CD14-positive monocyte (primary cell): ENCODE results near the gene MAPK8IP1. TPM values are rescaled to one million over a fixed set of nuclear protein-coding genes. Genes with fewer than 3 reads are reported as not detected.

Experiments used
- DNase-seq, 3 donors: peaks; one replicate each; pipeline ENCODE4 v3.0.0-alpha.2; 2011 to 2022
- H2AFZ ChIP-seq: 2 replicates; pipeline ENCODE4 v1.6.0; 2012; ENCODE audit warnings: mild to moderate bottlenecking, low read depth, low read length, inconsistent platforms; ENCODE audit not compliant: insufficient read depth, poor library complexity, severe bottlenecking
- H3K27ac ChIP-seq, 2 donors: 1 replicate in 1 of 2; 2 replicates in 1 of 2; pipeline ENCODE4 v1.5.1; 2012 to 2013; ENCODE audit warnings: low read length in 2 of 2, control low read depth in 1 of 2, inconsistent platforms in 1 of 2, low read depth in 1 of 2, mild to moderate bottlenecking in 1 of 2
- H3K27me3 ChIP-seq, 2 donors: one replicate each; pipeline versions ENCODE4 v1.6.0 to v1.6.1; 2011 to 2013; ENCODE audit warnings: low read length in 2 of 2; ENCODE audit not compliant: control insufficient read depth in 2 of 2, insufficient read depth in 2 of 2
- H3K36me3 ChIP-seq, 2 donors: replicated peaks in 1 of 2; 1 replicate in 1 of 2; 2 replicates in 1 of 2; pipeline versions ENCODE4 v1.5.1 to v1.6.1; 2012 to 2013; ENCODE audit warnings: low read length in 2 of 2, control low read depth in 1 of 2, inconsistent platforms in 1 of 2, mild to moderate bottlenecking in 1 of 2; ENCODE audit not compliant: insufficient read depth in 2 of 2, control insufficient read depth in 1 of 2
- H3K4me1 ChIP-seq, 2 donors: 1 replicate in 1 of 2; 2 replicates in 1 of 2; pipeline versions ENCODE4 v1.5.1 to v1.6.1; 2012 to 2013; ENCODE audit warnings: low read length in 2 of 2, control low read depth in 1 of 2, inconsistent platforms in 1 of 2, mild to moderate bottlenecking in 1 of 2, moderate library complexity in 1 of 2; ENCODE audit not compliant: insufficient read depth in 2 of 2, control insufficient read depth in 1 of 2
- H3K4me2 ChIP-seq: replicated peaks from 2 replicates; pipeline ENCODE3; 2012; ENCODE audit warnings: low read length, moderate library complexity, mild to moderate bottlenecking; ENCODE audit not compliant: poor library complexity, severe bottlenecking; ENCODE audit errors: extremely low read depth
- H3K4me3 ChIP-seq, 3 experiments: fragments of 200-600 bp in 1 of 3; sonication (generic) in 1 of 3; replicated peaks in 1 of 3; 1 replicate in 2 of 3; 2 replicates in 1 of 3; pipeline ENCODE4 v1.5.1; 2011 to 2013; ENCODE audit warnings: low read length in 3 of 3, mild to moderate bottlenecking in 3 of 3, control low read depth in 2 of 3, low read depth in 2 of 3, inconsistent platforms in 1 of 3, moderate library complexity in 1 of 3
- H3K79me2 ChIP-seq: 2 replicates; pipeline ENCODE4 v1.6.0; 2012; ENCODE audit warnings: mild to moderate bottlenecking, control low read depth, inconsistent platforms, low read length, moderate library complexity; ENCODE audit not compliant: insufficient read depth
- H3K9ac ChIP-seq: 2 replicates; pipeline ENCODE4 v1.6.0; 2017; ENCODE audit warnings: low read length, mild to moderate bottlenecking; ENCODE audit not compliant: insufficient read depth, poor library complexity, severe bottlenecking
- H3K9me3 ChIP-seq, 2 donors: replicated peaks in 1 of 2; 1 replicate in 1 of 2; 2 replicates in 1 of 2; pipeline versions ENCODE4 v1.5.1 to v1.6.1; 2012 to 2013; ENCODE audit warnings: low read length in 2 of 2, control low read depth in 1 of 2; ENCODE audit not compliant: control insufficient read depth in 1 of 2, insufficient read depth in 1 of 2
- H4K20me1 ChIP-seq: 2 replicates; pipeline ENCODE4 v1.6.0; 2012; ENCODE audit warnings: mild to moderate bottlenecking, low read length, control low read depth, moderate library complexity; ENCODE audit not compliant: insufficient read depth
- H3K27ac Mint-ChIP-seq, 7 donors: one replicate each; pipeline ENCODE4 v1.8.0; 2020; ENCODE audit warnings: mild to moderate bottlenecking in 7 of 7, mixed read lengths in 7 of 7, moderate library complexity in 6 of 7, inconsistent platforms in 2 of 7
- H3K27me3 Mint-ChIP-seq, 3 donors: one replicate each; pipeline ENCODE4 v1.8.0; 2021 to 2022; ENCODE audit warnings: low read depth in 3 of 3, mild to moderate bottlenecking in 3 of 3, mixed read lengths in 3 of 3, moderate library complexity in 3 of 3, inconsistent platforms in 1 of 3
- H3K36me3 Mint-ChIP-seq, 2 donors: one replicate each; pipeline ENCODE4 v1.8.0; 2020; ENCODE audit warnings: mixed read lengths in 2 of 2, inconsistent platforms in 1 of 2, mild to moderate bottlenecking in 1 of 2
- H3K4me1 Mint-ChIP-seq: one replicate; pipeline ENCODE4 v1.8.0; 2020; ENCODE audit warnings: mild to moderate bottlenecking, mixed read lengths
- H3K4me3 Mint-ChIP-seq, 2 donors: one replicate each; pipeline ENCODE4 v1.8.0; 2020; ENCODE audit warnings: mild to moderate bottlenecking in 2 of 2, mixed read lengths in 2 of 2, moderate library complexity in 1 of 2
- H3K9me3 Mint-ChIP-seq, 7 donors: one replicate each; pipeline ENCODE4 v1.8.0; 2020 to 2022; ENCODE audit warnings: mixed read lengths in 7 of 7, mild to moderate bottlenecking in 6 of 7, moderate library complexity in 6 of 7, inconsistent platforms in 2 of 7
- CTCF ChIP-seq: fragments of 200-600 bp; IDR thresholded peaks from one replicate; pipeline ENCODE4 v1.8.0; 2022; ENCODE audit warnings: antibody characterized with exemption, mild to moderate bottlenecking
- WGBS: methylation state at CpG from one replicate; pipeline ENCODE4 v1.1.5; 2013; ENCODE audit warnings: missing lambda C conversion rate; ENCODE audit not compliant: insufficient coverage; 5-methylcytosine and 5-hydroxymethylcytosine counted together
- intact Hi-C, 2 donors: fragments of 100-400 bp; cut with micrococcal nuclease; formaldehyde crosslinking; loops; one replicate each; pipeline versions ENCODE4 v1.15.0 to v1.15.1; 2023
- polyA plus RNA-seq, 3 donors: library from polyadenylated mRNA; depleted of rRNA in 1 of 3; unstranded in 2 of 3; stranded (reverse) in 1 of 3; fragments of 300-500 nt in 2 of 3; fragments of >200 nt in 1 of 3; fragmentation: Illumina TruSeq in 2 of 3; gene quantifications; 1 replicate in 2 of 3; 2 replicates in 1 of 3; pipeline ENCODE4 v1.2.3, GENCODE V29; 2012 to 2021

The MAPK8IP1 gene
- polyA plus RNA-seq, 3 donors: 0.93 TPM; not detected in 2

- peaks cover 93 to 94% of the 10 kb centered on the region in 2 donors for H3K36me3 Mint-ChIP-seq
- Histone ChIP-seq H3K79me2 (no peaks in the 10 kb centered on the region), H3K4me1 (no peaks in the 10 kb centered on the region), H3K27ac (no peak overlapping the region), H3K27me3 (no peaks in the 10 kb centered on the region), H3K36me3 (peaks cover 84 to 100% of the 10 kb centered on the region in 2 donors), H3K9me3 (no peaks in the 10 kb centered on the region), H2AFZ (no peak overlapping the region), H4K20me1 (peaks cover 32% of the 10 kb centered on the region), H3K9ac (no peak overlapping the region), H3K4me2 (no peak overlapping the region), H3K4me3 (no peak overlapping the region)
- H3K4me3 Mint-ChIP-seq: no peak overlapping the region
- H3K4me1 Mint-ChIP-seq: no peaks in the 10 kb centered on the region
- no peak for DNase-seq
- no peak overlapping the region for H3K27ac Mint-ChIP-seq
- no CpG with 5 or more reads among the region's 1 CpG for WGBS
- no peaks in the 10 kb centered on the region for H3K9me3 Mint-ChIP-seq
- no peaks in the 10 kb centered on the region for H3K27me3 Mint-ChIP-seq
- TF ChIP-seq CTCF: no peak
- intact Hi-C loops: no loop called here
Measured at GRCh38 chr11:45947885-45948284, 62.4 kb downstream of the MAPK8IP1 start.

DNA sequence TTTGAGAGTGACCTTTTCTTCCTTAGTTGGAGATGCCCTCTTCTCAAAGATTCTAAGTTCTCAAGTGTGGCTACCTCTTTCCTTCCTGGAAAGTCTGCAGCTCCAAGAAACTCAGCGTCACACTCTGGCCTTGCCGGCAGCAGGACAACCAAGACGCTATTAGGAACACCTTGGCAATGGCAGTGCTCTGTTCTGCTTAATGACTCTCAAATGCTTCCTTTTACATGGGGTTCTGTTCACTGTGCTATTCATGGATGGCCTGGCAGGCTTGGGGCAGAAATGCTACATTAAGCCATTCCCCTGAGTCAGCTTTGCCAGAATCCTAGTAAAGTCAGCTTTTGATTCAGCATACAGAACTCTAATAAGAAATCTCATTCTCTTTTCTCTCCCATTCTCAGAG, 62.9 kb downstream of the MAPK8IP1 start:
- H3K4me3 Mint-ChIP-seq: no peak overlapping the region
- intact Hi-C loops: no loop called here
- Histone ChIP-seq H4K20me1 (peaks cover 28% of the 10 kb centered on the region), H3K4me3 (no peak overlapping the region), H3K36me3 (peaks cover 89 to 100% of the 10 kb centered on the region in 2 donors), H3K4me2 (no peak overlapping the region), H3K27ac (no peak overlapping the region), H2AFZ (no peak overlapping the region), H3K4me1 (no peaks in the 10 kb centered on the region), H3K79me2 (no peaks in the 10 kb centered on the region), H3K27me3 (no peaks in the 10 kb centered on the region), H3K9ac (no peak overlapping the region), H3K9me3 (no peaks in the 10 kb centered on the region)
- no peak for TF ChIP-seq CTCF
- 97% methylated on average over 3 of the region's 3 CpGs for WGBS
- no peak overlapping the region for H3K27ac Mint-ChIP-seq
- H3K36me3 Mint-ChIP-seq: peaks cover 93 to 94% of the 10 kb centered on the region in 2 donors
- DNase-seq: no peak
- no peaks in the 10 kb centered on the region for H3K4me1 Mint-ChIP-seq
- no peaks in the 10 kb centered on the region for H3K27me3 Mint-ChIP-seq
- H3K9me3 Mint-ChIP-seq: no peaks in the 10 kb centered on the region
